Fibroblast of upper back skin (primary cell): ENCODE measurements around the gene NEGR1.
"Not testable (repeated sequence)": the region's sequence is repeated elsewhere in the genome, so short reads cannot be mapped to it uniquely, and the experiment has no call there.

Source experiments
- DNase-seq: peaks from one replicate; pipeline ENCODE4 v3.0.0-alpha.2; 2013

Gene NEGR1

GRCh38 chr1:72282271-72283021, at the start of gene NEGR1:
Gene NEGR1, minus strand, starts transcription at chr1:72282539.
- DNase-seq = peak; percentile 96

GRCh38 chr1:72326494-72326893, 44.2 kb upstream of the NEGR1 start:
- DNase-seq = peak; percentile 26

DNA sequence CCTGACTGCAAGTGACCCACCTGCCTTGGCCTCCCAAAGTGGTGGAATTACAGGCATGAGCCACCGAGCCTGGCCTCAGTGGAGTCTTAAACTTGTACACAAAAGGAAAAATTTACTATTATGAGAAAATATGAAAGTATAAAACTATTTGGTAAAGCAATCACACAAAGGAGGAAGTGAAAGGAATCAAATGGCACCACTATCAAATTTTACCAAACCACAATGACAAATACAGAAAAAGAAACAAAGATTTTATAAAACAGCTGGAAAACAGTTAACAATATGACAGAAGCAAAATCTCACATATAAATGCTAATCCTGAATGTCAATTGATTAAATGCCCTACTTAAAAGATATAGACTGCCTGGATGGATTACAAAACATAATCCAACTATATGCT, 42.1 kb upstream of the NEGR1 start:
- DNase-seq = no peak

GRCh38 chr1:72322910-72323309, 40.6 kb upstream of the NEGR1 start:
- DNase-seq = no peak

- DNase-seq = no peak
These were observed 14.2 kb upstream of the NEGR1 start for GRCh38 chr1:72296501-72296900.

- no peak for DNase-seq
These were observed 6.5 kb upstream of the NEGR1 start for GRCh38 chr1:72288886-72289285.

- DNase-seq = no peak
These were observed 4.1 kb upstream of the NEGR1 start for GRCh38 chr1:72286401-72286800.

- DNase-seq = no peak
These were observed 2.7 kb upstream of the NEGR1 start for GRCh38 chr1:72285074-72285425.

DNA sequence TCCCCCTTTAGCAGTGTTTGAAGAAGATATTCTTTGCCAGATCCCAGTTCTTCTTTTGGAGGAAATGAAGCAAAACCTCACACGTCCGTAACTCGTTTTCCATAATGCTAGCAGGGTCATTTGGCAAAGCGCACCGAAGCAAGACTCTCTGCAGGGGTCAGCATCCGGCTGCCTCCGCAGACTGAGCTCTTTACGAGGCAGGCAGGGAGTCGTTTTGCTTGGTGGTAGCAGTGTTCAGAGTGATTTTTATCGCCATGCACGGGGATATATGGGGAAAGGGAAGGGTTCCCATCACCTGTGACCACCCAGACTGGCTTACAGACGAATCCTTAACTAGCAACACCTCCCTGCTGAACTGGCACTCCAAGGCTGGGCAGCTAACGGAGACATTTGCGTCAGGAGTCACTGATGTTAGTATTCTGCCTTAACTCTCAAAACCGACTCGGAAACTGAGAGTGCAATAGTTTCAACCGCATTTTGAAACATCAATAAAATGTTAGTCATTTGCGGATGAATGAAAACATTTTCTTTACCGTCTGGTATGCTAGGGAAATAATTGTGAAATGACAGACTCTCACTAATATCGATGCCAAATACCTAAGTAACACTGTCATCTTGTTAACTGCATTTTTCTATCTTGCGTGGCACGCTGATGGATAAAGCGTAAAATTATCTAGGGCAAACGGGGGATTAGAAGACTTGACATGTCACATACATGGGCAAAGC, 2.2 kb upstream of the NEGR1 start:
- DNase-seq = peak; percentile 98

GRCh38 chr1:72284084-72284347, 1.7 kb upstream of the NEGR1 start:
- no peak for DNase-seq

GRCh38 chr1:72283307-72284083, 1.2 kb upstream of the NEGR1 start:
- peak; percentile 72 for DNase-seq

GRCh38 chr1:72283022-72283306, 625 bp upstream of the NEGR1 start:
- DNase-seq = no peak

- no peak for DNase-seq
These were observed 585 bp downstream of the NEGR1 start for GRCh38 chr1:72281637-72282270.

- no peak for DNase-seq
These were observed 1.2 kb downstream of the NEGR1 start for GRCh38 chr1:72281144-72281543.

GRCh38 chr1:72280711-72281110, 1.6 kb downstream of the NEGR1 start:
- peak; percentile 12 for DNase-seq

GRCh38 chr1:72280131-72280530, 2.2 kb downstream of the NEGR1 start:
- no peak for DNase-seq

DNA sequence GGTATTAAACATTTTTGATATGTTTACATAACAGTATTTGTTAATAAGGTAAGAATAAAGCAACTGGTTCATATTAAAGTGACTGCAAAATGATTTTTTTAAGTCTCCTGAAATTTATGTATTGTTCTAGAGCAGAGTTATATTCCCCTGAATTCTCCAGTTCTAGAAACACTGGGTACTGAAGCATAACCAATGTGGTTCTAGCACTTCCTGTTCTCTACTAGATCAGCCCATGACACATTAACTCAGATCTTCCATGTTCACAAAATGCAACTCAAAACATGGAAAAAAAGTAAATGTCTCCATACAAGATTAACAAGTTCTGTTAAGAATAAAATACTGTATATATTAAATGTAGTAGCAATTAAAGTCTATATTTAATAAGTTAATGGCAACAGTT, 3.9 kb downstream of the NEGR1 start:
- DNase-seq = no peak

GRCh38 chr1:72271555-72272085, 10.7 kb downstream of the NEGR1 start:
- DNase-seq = no peak

DNA sequence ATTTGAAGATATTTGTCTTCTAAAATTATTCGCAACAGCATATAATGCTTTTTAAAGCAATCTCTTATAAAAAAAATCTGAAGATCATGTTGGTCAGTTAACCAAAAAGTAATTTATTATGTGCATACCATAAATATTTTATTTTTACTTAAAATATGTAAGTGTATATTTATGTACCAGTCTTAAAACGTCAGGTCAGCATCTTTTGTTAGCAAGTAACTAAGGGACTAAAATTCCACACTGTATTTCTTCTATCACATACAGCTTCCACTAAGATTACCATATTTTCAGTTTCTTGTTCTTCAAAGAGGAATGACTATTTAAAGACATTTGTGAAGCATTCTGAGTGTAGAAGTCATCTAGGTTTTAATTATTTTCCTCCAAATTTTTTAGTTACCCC, 19.6 kb downstream of the NEGR1 start:
- no peak for DNase-seq

- DNase-seq = no peak
These were observed 29.2 kb downstream of the NEGR1 start for GRCh38 chr1:72253132-72253531.

DNA sequence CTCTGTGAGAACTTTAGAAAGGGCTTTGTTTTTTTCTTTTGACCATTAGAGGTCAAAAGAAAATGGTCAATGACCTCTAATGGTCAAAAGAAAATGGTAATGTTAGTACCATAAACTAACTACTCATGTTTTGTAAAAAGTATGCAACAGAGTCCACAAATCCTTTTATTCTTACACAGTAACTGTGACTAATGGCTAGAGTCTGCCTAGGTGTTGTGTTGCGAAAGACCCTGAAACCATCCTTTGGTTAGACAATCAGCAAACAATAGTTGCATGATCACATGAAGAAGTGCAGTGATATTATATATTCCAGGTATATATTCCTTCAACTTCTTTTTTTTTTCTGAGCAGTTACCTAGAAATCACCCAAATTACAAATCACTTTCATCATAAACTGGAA, 40.9 kb downstream of the NEGR1 start:
- DNase-seq = peak; percentile 19

DNA sequence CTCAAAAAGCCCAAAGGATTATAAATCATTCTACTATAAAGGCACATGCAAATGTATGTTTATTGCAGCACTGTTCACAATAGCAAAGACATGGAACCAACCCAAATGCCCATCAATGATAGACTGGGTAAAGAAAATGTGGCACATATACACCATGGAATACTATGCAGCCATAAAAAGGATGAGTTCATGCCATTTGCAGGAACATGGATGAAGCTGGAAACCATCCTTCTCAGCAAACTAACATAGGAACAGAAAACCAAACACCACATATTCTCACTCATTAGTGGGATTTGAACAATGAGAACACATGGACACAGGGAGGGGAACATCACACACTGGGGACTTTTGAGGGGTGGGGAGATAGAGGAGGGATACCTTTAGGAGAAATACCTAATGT, 46.4 kb downstream of the NEGR1 start:
- not testable (repeated sequence) for DNase-seq

DNA sequence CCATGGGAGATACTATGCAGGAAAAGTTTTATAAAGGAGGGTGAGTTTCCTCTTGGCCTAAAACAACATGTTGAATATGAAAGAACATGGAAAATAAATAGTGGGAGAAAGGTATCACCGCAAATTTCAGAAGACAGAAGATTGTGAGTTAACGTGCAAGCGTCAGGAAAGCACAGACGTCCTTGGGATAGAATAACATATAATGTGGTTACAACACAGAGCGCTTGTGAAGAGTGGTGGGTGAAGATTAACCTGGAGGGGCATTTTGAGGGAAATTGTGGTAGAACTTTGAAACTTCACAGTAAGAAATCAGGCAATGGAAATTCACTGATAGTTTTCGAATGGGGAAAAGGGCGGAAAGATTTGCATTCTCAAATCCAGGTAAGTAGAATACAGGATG, 47.3 kb downstream of the NEGR1 start:
- no peak for DNase-seq

DNA sequence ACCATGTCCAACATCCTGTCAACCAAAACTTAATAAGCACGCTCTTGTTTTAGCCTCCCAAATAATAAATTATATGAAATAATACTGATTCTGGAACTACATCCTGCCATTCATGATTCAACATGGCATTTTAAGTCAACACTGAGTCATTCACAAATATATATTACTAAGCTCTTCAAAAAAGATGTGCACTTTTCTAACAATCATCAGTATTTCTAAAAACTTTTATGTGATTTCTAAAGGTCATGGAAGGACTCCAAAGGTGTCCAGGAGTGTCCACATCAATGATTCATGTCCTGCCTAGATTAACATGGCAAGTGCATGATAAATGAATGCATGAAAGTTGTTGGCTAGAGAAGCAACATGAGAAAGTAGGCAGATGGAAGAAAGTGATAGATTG, 51.6 kb downstream of the NEGR1 start:
- DNase-seq = peak; percentile 59
